Stimulated activated CD4-positive, alpha-beta T cell treated with anti-CD3 and anti-CD28 coated beads, Interleukin-2, amount 100 ng/mL, for 48 hours (primary cell): ENCODE measurements around the gene KRTAP10-6.
"Not testable (repeated sequence)": the region's sequence is repeated elsewhere in the genome, so short reads cannot be mapped to it uniquely, and the experiment has no call there.

Source experiments
- DNase-seq, 2 donors: peaks; one replicate each; pipeline ENCODE4 v3.0.0-alpha.2; 2020

Gene KRTAP10-6

GRCh38 chr21:44574457-44575306, 17.6 kb downstream of the KRTAP10-6 start:
- no peak for DNase-seq

GRCh38 chr21:44573630-44574456, 18.5 kb downstream of the KRTAP10-6 start, which contains the start of gene KRTAP10-4:
Gene KRTAP10-4 (plus strand): TSS chr21:44573729. CDS start chr21:44573759, 30 bp downstream.
- DNase-seq, result not testable (repeated sequence)

GRCh38 chr21:44572959-44573583, 19.2 kb downstream of the KRTAP10-6 start:
- no peak for DNase-seq

GRCh38 chr21:44571844-44572782, 20.2 kb downstream of the KRTAP10-6 start:
- no peak for DNase-seq

- DNase-seq, result no peak
These were observed 21.0 kb downstream of the KRTAP10-6 start for GRCh38 chr21:44571296-44571695.

GRCh38 chr21:44569861-44570517, 22.3 kb downstream of the KRTAP10-6 start:
- no peak for DNase-seq

- DNase-seq, result no peak
These were observed 23.4 kb downstream of the KRTAP10-6 start for GRCh38 chr21:44568667-44569556.

- DNase-seq, result no peak
These were observed 24.0 kb downstream of the KRTAP10-6 start for GRCh38 chr21:44568261-44568660.

- no peak for DNase-seq
These were observed 24.7 kb downstream of the KRTAP10-6 start for GRCh38 chr21:44567481-44568171.

GRCh38 chr21:44566403-44566802, 25.9 kb downstream of the KRTAP10-6 start:
- DNase-seq, result no peak

GRCh38 chr21:44564886-44565598, 27.3 kb downstream of the KRTAP10-6 start:
- no peak for DNase-seq

- DNase-seq, result no peak
These were observed 28.2 kb downstream of the KRTAP10-6 start for GRCh38 chr21:44564099-44564498.

- no peak for DNase-seq
These were observed 33.6 kb downstream of the KRTAP10-6 start, which contains the start of gene KRTAP10-3 for GRCh38 chr21:44558695-44559094. Gene KRTAP10-3 (minus strand): TSS chr21:44558795. CDS start chr21:44558715, 80 bp downstream.

- not testable (repeated sequence) for DNase-seq
These were observed 34.0 kb downstream of the KRTAP10-6 start for GRCh38 chr21:44558329-44558675.

- no peak for DNase-seq
These were observed 34.6 kb downstream of the KRTAP10-6 start for GRCh38 chr21:44557491-44558328.

- no peak for DNase-seq
These were observed 35.4 kb downstream of the KRTAP10-6 start for GRCh38 chr21:44556879-44557278.

GRCh38 chr21:44555200-44555875, 37.0 kb downstream of the KRTAP10-6 start:
- no peak for DNase-seq

GRCh38 chr21:44552681-44553080, 39.6 kb downstream of the KRTAP10-6 start:
- no peak for DNase-seq
